ENCODE data around the gene RNF133.

- TF ChIP-seq, protein P1, sequence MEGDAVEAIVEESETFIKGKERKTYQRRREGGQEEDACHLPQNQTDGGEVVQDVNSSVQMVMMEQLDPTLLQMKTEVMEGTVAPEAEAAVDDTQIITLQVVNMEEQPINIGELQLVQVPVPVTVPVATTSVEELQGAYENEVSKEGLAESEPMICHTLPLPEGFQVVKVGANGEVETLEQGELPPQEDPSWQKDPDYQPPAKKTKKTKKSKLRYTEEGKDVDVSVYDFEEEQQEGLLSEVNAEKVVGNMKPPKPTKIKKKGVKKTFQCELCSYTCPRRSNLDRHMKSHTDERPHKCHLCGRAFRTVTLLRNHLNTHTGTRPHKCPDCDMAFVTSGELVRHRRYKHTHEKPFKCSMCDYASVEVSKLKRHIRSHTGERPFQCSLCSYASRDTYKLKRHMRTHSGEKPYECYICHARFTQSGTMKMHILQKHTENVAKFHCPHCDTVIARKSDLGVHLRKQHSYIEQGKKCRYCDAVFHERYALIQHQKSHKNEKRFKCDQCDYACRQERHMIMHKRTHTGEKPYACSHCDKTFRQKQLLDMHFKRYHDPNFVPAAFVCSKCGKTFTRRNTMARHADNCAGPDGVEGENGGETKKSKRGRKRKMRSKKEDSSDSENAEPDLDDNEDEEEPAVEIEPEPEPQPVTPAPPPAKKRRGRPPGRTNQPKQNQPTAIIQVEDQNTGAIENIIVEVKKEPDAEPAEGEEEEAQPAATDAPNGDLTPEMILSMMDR (IDR thresholded peaks at IDR 0.05) = no peak
- TF ChIP-seq POLR2AphosphoS5 (IDR thresholded peaks at IDR 0.05) = no peak
Observed at GRCh38 chr7:122676466-122676865, 22.5 kb downstream of the RNF133 start.
